Measurements from ENCODE around the gene ANO8.

ANO8 gene

DNA sequence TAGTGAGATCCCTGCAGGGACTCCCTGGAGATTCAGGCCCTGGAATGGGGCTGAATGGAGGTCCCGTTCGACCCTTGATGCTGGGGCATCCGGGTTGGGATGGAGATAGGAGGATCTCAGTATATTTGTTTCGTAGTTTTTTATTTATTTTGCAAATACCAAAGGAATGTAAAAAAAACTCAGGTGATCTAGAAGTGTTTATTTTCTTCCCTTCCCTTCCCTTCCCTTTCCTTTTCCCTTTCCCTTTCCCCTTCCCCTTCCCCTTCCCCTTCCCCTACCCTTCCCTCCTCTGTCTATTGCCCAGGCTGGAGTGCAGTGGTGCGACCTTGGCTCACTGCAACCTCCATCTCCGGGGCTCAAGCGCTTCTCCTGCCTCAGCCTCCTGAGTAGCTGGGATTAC, 7.2 kb upstream of the ANO8 start:
- DNase-seq = no peak

DNA sequence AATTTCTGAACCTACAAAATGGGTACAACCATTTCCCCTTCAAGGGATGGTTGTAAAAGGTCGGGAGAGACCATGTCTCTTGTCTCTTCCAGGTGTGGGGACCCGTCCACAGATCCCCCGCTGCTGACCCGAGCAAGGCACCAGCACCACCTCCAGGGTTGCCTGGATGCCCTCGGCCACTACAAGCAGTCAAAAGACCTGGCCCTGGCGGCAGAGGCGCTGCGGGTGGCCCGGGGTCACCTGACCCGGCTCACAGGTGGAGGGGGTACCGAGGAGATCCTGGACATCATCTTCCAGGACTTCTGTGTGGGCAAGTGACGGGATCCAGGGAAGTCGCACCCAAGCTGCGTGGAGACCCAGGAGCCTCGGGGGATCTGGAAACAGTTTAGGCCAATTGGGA, 6.7 kb upstream of the ANO8 start:
- DNase-seq = no peak

DNA sequence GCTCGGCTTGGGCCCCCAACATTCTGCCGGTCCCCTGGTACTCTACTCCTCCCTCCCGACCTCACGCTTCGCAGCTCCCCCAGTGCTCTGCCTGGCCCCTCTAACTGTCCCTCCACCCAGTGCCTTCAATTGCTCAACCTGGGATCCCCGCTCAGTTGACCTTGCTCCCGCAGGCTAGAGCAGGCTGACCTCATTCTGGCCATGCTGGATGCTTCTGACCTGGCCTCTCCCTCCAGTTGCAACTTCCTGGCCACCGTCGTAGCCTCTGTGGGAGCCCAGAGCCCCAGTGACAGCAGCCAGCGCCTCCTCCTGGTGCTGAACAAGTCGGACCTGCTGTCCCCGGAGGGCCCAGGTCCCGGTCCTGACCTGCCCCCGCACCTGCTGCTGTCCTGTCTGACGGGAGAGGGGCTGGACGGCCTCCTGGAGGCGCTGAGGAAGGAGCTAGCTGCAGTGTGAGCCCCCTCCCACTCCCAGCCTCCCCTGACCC, 6.3 kb upstream of the ANO8 start:
- DNase-seq = no peak

DNA sequence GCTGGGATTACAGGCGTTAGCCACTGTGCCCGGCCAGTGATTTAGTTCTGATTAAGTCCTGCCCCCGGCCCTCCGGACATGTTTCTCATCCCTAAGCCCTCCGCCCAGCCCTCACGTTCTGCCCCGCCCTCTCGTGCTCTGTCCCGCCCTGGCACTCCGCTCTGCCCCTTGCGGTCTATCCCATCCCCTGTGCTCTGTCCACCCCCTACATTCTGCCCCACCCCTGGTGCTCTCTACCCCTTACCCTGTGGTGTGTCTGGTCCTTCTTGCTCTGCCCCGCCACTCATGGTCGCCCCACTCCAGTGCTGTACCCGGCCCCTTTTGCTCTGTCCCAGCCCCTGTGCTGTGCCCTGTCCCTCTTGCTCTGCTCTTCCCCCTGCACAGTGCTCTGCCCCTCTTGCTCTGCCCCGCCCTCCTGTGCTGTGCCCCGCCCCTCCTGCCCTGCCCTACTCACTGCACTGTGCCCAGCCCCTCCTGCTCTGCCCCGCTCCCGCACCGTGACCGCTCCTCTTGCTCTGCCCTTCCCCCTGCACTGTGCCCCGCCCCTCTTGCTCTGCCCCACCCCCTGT, 5.7 kb upstream of the ANO8 start:
- DNase-seq = peak; percentile 52

DNA sequence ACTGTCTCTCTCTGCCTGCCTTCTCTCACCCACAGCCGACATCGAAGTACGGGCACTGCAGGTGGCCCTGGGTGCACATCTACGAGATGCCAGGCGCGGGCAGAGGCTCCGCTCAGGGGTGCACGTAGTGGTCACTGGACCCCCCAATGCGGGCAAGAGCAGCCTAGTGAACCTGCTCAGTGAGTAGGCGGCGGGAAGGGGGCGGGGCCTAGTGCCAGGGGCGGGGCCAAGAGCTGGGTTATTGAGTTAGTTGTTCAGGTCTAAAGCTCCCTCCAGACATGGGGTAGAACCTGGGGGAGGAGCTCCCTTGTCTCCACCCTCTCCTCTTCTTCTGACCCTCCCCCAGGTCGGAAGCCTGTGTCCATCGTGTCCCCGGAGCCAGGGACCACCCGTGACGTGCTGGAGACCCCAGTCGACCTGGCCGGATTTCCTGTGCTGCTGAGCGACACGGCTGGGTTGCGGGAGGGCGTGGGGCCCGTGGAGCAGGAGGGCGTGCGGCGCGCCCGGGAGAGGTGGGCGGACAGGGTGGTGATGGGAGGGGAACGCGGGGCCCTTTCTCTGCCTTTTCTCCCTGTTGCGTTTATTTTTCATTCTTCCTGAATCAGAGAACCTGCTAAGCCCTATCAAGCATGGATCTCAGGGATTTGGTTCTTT, 4.6 kb upstream of the ANO8 start:
- peak; percentile 83 for DNase-seq

DNA sequence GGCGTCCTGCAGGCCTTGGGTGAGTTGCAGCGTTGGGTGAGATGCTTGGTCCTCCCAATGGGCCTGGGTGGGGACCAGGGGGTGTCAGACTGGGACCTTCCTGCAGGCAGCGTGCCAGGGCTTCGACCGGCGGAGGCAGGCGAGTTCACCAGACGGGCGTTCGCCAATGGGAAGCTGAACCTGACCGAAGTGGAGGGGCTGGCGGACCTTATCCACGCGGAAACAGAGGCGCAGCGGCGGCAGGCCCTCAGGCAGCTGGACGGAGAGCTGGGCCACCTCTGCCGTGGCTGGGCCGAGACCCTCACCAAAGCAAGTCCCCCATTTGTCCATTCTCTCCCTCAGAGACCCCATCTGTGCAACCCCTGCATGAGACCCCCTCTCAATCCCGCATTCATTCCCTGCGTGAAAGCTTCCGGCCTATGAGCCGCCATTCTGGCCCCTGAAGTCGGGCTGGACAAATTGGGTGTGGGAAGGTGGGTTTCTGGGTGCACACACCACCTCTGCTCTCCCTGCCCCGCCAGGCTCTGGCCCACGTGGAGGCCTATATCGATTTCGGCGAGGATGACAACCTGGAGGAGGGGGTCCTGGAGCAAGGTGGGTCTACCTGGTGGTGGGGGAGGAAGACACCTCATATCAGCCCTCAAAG, 3.9 kb upstream of the ANO8 start:
- DNase-seq = peak; percentile 54

DNA sequence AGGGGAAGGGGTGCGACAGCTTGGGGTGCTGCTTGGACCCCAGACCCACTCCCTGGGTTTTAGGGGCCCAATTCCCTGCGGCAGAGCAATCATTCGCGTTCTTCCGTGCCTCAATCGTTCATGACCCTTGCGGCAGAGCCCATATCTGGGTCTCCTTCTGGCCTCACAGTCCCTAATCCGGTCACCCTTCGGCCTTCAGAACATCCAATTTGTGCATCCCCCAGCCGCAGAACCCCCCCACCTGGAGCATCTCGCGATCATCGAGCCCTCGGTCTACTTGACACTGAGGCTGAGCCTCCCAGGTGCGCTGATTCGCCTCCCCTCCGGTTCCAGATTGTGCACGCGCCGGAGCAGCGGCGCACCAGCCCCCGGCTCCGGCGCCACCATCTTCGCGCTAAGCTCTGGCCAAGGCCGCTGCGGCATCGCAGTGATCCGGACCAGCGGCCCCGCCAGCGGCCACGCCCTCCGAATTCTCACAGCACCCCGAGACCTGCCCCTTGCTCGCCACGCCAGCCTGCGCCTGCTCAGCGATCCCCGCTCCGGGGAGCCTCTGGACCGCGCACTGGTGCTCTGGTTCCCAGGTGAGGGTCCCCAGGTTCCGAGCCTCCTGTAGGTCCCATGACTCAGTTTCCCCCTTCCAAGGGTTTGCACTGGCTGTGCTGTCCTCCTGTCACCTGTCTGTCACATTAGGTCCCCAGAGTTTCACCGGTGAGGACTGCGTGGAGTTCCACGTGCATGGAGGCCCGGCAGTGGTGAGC, 3.2 kb upstream of the ANO8 start:
- DNase-seq = peak; percentile 76

DNA sequence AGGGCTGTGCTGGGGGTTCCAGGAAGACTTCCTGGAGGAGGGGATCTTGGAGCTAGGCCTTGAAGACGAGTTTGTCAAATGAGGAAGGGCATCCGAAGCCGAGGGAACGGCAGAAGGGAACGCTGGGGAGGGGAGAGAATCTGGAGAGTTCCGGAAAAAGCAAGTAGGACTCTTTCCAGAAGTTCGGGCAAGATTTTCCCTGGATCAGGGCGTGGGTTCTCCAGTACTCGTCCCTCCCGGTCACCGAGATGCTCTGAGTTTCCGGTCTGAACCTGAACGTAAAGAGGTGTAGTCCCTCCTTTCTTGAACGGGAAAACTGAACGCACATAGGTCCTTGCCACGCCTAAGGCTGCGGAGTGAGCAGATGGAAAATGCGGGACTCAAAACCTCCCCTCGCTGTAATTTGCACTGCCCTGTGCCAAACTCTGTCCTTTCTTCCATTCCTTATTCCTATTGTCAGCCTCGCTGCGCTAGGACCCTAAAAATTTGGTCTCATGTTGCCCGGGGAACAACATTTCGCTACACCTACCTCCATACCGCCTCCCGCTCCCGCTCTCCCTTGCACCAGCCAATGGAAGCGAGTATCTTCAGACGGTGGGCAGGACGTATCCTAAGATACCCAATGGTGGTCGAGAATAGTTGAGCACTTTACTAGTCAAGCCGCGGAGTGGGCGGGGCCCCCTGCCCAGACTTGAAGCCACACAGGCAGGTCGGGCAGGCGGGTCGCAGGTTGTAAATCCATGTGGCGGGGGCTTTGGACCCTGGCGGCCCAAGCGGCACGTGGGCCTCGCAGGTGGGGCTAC, 2.4 kb upstream of the ANO8 start, which contains the start of gene GTPBP3:
GTPBP3 (plus strand) TSS at position 682 of the 803 bp plus-strand sequence; CDS start at position 741, 59 bp downstream.
- peak; percentile 95 for DNase-seq

DNA sequence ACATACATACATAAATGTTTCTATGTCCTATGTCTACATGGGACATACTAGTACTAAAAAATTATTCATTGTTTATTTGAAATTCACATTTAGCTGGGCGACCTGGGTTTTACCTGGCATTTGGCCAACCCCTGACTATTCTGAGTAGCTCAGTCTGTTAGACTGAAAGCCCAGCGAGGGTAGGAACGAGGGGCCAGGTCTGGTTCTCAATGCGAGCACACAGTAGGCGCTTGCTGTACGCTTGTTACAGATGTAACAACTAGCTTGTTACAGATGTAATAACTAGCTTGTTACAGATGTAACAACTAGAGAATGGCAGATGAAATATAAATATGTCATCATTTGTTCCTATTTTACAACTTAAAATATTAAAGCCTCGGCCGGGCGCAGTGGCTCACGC, 920 bp upstream of the ANO8 start:
- no peak for DNase-seq

DNA sequence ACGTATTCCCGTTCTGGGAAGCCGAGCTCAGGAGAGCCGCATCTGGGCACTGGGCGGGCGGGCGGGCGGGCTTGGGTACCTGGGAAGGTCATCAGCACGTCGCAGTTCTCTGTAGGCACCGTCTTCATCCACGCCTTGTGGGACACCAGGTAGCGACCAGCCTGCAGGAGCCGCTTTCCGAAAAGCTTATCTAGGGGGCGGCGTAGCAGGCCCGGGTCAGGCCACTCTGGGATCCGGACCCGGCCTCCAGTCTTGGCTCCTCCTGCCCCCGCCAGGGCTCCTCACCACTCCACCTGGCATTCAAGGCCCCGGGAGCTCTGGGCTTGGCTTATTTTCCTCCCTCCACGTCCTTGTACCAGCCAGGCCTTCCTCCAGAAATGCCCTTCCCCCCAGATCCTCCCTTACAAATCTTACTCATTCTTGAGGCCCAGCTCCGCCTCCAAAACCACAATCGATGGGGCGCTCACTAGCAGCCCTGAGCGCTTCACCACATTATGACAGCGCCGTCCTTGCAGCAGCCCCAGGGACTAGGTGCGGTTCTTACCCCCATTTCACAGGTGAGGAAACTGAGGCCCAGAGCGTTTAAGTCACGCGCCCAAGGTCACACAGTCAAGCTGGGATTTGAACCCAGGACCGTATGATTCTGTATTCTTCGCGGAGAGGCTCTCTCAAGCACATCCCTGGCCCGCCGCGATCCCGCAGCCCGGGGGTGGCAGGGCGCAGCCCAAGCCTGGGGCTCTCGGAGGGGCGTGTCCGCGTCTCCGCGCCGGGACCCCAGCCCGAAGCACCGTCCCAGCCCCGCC, 843 bp downstream of the ANO8 start:
- peak; percentile 83 for DNase-seq

DNA sequence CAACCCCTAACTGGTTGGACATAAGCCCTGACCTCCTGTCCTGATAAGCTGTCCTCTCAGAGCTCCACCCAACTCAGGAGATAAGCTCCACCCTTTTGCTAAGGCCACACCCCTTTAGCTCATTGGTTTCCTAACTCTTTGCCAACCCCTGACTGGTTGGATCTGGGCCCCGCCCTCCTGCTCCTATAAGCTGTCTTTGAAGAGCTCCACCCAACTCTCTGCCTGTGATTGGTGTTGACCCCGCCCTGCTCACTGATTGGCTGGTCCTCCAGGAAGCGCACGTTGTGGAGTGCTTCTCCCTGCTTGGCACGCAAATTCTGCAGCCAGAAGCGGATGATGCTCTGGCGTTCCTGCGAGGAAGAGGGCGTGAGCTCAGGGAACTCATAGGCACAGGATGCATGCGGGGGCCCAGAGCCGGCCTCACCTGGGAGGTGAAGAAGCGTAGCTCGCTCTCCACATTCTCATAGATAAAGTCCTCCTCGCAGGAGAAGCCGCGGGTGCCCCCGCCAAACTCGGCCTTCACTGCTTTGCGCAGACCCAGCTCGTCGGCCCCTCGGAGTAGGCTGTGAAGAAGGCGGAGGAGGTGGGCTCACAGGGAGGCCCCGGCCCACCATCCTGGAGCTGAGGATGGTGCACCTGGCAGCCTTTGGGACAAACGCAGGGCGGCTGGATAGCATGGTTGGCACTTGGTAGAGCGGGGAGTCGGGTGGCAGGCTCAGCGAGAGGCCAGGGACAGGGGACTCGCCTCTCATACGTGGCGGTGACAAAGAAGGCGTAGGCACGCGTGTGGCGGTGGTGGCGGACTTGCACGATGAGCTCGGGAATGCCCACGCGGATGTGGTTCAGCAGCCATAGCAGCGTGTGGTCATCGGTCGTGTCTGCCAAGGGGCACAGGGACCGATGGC, 1.7 kb downstream of the ANO8 start:
- DNase-seq = peak; percentile 67

DNA sequence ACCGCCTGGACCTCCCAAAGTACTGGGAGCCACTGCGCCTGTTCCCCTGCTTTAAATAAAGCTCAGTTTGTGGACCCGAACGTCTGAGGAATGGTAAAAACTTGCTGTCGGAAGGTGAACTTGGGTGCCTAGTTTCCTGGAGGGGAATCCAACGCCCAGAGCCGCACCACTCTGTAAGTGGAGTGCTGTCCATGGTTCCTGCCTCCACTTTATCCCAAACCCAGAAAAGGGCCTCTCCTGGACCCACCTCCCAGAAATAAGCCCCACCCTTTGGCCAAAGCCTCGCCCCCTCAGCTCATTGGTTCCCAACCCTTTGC, 2.3 kb downstream of the ANO8 start:
- DNase-seq = no peak

DNA sequence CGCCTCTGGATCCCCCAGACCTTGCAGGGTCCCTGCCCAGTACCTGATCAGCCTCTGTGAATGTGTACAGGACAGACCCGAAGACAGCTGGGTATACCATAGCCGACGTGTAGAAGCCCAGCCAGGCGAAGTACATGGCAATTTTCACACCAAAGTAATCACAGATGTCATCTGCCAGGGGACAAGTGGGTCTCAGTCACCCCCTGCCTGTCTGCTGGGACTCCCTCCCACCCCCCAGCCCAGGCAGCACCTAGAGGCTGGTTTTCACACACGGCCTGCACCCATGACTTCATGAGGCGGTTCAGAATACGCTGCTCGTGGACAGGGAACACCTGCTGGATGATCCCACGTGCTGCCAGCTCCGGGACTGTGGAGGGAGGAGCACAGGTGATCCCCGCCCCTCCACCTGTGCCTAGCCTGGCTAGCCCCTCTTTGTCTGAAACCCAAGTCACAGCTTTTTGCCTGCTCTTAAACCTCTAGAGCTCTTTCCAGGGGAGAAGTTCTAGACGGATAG, 3.6 kb downstream of the ANO8 start:
- DNase-seq = no peak

DNA sequence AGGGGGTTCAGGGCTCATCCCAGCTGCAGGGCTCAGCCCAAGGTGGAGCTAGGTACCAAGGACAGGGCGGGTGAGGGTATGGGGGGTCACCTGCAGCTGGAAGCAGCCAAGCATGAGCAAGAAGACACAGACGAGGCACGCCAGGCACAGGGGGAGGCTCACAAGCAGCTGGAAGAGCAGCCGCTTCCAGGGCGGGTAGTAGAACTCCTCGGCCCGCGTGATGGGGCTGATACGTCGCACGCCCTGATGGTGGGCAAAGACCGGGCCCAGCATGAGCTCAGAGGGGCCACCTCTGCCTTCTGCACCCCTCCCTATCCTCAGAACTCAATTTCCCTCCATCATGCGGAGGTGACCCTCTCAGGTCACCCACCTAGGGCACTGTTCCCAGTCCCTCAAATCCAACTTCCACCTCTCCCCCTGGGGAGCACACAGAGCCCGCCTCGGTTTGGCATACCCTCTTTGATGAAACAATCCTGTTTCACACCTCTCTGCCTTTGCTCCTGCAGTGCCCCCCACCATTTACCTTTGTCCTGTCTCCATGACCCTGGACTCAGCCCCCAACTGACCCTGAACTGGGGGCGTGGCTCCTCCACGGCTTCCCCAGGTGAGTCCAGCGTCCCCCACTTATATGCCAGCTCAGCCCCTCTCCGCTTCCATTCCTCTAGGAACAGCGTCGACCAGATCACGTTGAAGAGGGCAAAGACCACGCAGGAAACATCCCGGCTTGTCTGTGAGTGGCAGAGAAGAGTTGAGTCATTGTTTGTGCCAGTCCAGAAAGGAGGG, 4.2 kb downstream of the ANO8 start:
- no peak for DNase-seq

DNA sequence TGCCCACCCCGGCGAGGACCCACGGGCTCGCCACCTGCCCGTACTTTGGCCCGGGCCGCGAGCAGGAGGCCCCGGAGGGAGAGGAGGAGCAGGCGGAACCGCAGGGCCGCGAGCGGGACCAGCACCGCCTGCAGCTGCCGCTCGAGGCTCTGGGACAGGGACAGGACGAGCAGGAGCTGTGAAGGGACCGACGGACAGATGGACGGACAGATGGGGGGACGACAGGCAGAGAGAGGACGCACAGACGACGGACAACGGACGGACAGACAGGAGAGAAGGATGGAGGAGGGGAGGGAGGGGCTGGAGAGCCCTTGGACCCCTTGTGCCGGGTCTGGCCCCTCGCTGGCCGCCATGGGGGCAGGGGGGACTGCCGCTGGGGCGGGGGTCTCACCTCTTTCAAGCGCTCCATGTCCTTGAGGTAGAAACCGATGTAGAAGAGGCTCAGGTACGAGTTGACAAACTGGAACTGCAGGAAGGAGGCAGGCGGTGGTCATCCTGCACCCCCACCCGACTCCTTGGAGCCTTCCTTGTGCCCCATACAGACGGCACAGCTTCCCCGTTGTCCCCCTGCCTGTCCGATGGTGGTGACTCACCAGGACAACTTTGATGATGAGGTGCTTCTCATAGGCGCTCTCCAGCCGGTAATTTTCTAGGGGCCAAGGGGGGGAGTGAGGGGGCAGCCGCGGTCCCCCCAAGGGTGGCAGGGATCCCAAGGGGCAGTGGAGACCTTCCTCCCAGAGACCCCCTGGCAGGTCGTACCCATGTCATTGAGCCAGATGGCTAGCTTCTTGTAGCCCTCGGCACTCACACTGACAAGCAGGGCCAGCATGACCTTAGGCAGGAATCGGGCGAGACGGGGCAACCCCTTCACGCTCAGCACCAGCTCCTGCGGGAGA, 5.0 kb downstream of the ANO8 start:
- no peak for DNase-seq

DNA sequence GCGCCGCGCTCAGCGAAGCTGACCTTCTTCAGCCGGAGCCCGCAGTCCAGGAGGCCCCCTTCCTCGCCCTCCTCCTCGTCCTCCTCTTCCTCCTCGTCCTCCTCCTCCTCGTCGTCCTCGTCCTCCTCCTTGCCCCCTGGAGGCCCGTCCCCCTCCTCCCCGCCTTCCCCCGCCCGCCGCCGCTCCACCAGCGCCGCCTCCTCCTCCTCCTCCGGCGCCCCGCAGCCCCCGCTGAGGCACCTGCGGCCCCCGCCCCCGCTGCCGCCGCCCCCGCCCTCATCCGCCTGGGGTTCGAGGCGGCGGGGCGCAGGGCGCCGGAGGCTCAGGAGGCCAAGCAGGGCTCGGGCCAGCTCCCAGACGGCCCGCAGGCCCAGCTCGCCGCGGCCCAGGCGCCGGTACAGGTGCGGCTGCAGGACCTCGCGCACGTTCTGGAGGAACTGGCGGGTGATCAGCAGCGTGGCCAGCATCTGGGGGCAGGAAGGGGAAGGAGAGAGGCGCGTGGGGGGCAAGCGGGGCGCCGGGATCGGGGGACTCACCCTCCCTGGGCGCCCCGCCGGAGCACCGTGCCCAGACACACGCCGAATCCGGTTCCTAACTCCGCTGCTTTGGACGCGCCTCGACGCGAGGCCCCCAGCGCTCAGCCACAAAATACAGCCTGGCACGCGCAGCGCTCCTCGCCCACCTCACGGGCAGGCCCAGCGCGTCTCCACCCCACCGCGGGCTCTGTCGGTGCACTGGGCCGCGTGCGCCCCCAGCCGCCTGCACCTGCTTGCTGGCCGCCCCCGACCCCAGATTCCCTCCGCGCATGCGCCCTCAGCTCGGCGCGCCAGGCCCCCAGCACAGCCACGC, 5.9 kb downstream of the ANO8 start:
- no peak for DNase-seq

DNA sequence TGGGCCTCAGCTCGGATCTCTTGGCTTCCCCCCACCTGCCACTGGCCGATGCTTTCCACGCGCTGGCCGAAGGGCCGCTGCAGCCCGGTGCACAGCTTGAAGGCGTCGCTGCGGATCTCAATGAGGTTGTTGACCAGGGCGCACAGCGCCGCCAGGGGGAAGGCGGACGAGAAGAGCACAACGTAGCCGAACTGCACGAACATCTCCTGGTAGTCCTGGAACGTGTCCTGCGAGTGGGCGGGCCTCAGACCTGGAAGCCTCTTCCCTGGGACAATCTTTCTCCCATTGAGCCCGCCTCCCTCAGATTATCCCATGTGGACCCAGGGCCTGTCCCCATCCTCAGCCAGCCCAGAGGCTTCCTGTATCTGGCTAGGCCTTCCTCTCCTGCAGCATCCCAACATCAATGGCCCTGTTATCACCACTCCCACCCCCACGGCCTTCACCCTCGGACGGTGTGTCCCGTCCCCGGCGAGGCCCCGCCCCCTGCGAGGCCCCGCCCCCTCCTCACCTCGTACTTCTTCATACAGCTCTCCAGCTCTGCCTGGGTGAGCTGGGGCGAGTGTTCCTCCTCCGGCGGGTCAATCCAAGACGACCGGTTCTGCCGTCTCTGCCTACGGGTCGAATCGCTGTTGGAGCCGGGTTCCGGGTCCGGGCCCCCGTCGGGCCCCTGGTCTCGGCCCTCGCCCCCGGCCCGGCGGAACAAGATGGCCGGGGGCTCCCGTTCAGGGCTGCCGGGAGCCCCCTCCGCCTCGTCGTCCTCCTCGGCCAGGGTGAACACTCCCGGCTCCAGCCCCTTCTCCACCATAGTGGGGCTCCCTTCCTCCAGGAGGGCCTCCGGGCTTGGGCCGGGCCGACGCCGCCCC, 6.8 kb downstream of the ANO8 start:
- peak; percentile 77 for DNase-seq
